ENCODE data around the gene NTM. TPM values are rescaled to one million over a fixed set of nuclear protein-coding genes. Genes with fewer than 3 reads are reported as not detected.

NTM gene
- total RNA-seq, 4 donors from 2014 or later, result 1.4 to 2.8 (median 1.7) TPM

DNA sequence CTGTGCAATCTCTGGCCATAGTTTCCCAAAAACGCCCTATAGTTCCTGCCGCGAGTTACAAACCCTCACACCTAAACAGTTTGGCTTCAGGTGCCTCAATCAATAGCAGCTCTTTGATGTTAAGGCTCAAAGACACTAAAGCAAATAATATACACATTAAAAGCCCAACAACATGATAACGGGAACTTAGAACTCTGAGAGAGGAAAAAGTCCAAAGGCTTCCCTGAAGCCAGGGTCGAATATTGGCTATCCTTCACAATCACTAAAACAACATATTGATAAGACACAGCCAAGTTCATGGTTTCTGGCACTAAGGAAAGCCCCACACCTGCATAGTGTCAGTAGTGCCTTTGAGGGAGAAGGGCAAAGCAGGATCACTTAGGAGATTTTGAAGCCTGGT, 54.9 kb downstream of the NTM start:
- no peaks in the 10 kb centered on the region for H3K9me3 ChIP-seq
- no peak for DNase-seq
- H3K4me3 ChIP-seq, result no peak overlapping the region
- H3K36me3 ChIP-seq, result no peaks in the 10 kb centered on the region
- H3K27me3 ChIP-seq, result no peaks in the 10 kb centered on the region
- no peak for TF ChIP-seq POLR2A (IDR thresholded peaks at IDR 0.05)
- TF ChIP-seq, protein P1, sequence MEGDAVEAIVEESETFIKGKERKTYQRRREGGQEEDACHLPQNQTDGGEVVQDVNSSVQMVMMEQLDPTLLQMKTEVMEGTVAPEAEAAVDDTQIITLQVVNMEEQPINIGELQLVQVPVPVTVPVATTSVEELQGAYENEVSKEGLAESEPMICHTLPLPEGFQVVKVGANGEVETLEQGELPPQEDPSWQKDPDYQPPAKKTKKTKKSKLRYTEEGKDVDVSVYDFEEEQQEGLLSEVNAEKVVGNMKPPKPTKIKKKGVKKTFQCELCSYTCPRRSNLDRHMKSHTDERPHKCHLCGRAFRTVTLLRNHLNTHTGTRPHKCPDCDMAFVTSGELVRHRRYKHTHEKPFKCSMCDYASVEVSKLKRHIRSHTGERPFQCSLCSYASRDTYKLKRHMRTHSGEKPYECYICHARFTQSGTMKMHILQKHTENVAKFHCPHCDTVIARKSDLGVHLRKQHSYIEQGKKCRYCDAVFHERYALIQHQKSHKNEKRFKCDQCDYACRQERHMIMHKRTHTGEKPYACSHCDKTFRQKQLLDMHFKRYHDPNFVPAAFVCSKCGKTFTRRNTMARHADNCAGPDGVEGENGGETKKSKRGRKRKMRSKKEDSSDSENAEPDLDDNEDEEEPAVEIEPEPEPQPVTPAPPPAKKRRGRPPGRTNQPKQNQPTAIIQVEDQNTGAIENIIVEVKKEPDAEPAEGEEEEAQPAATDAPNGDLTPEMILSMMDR (IDR thresholded peaks at IDR 0.05), result no peak
- no peak overlapping the region for H3K27ac ChIP-seq
- H3K4me1 ChIP-seq, result no peaks in the 10 kb centered on the region

DNA sequence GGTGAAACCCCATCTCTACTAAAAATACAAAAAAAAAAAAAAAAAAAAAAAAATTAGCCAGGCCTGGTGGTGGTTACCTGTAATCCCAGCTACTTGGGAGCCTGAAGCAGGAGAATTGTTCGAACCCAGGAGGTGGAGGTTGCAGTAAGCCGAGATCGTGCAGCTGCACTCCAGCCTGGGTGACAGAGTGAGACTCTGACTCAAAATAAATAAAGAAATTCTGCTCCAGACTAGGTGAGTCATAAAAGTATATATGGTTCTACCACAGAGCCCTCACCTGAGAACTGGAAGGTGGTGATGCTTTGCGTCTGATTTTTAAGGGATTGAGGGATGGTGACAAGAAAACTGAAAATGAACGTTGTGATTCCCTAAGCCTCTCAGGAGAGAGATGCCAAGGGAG, 58.4 kb downstream of the NTM start:
- Histone ChIP-seq H3K4me1 (no peaks in the 10 kb centered on the region), H3K27ac (no peak overlapping the region), H3K9me3 (no peaks in the 10 kb centered on the region), H3K4me3 (no peak overlapping the region), H3K27me3 (no peaks in the 10 kb centered on the region), H3K36me3 (no peaks in the 10 kb centered on the region)
- TF ChIP-seq POLR2A (IDR thresholded peaks at IDR 0.05), result no peak
- TF ChIP-seq, protein P1 (IDR thresholded peaks at IDR 0.05), result no peak
- DNase-seq, result no peak

DNA sequence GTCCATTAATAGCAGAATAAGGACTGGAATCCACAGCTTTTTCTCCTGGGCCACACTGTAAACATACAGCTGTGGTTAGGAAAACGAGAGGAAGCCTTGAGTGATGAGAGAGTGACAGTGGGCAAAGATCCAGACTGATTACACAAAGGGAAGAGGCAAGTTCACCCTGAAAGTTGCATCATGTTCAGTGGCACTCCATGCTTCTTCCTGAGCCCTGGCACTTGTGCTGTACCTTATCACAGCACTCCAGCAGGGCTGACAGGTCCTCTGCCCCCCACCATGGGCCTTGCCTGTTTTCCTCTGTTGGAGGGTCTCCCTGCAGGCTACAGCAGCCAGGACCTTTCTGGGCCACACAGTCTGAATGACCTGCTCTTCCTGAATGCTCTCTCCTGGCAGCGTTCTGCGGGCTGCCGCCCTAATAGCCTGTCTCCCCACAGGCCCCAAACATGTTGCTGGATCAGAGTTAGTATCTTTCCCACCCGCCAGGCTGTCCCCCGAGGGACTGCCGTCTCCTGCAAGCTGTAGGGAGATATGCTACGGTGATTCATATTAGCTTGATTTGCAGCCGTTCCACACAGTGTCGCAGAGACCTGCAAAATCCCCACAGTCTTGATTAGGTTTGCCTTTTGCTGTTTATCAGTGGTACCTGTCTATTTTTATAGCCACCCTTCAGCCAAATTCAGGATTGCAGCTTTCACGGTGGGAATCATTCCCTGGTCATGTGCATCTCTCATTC, 60.2 kb downstream of the NTM start:
- Histone ChIP-seq H3K4me1 (no peaks in the 10 kb centered on the region), H3K36me3 (no peaks in the 10 kb centered on the region), H3K27ac (no peak overlapping the region), H3K27me3 (no peaks in the 10 kb centered on the region), H3K9me3 (no peaks in the 10 kb centered on the region), H3K4me3 (no peak overlapping the region)
- DNase-seq, result no peak
- TF ChIP-seq POLR2A (IDR thresholded peaks at IDR 0.05), result no peak
- TF ChIP-seq, protein P1 (IDR thresholded peaks at IDR 0.05), result no peak

DNA sequence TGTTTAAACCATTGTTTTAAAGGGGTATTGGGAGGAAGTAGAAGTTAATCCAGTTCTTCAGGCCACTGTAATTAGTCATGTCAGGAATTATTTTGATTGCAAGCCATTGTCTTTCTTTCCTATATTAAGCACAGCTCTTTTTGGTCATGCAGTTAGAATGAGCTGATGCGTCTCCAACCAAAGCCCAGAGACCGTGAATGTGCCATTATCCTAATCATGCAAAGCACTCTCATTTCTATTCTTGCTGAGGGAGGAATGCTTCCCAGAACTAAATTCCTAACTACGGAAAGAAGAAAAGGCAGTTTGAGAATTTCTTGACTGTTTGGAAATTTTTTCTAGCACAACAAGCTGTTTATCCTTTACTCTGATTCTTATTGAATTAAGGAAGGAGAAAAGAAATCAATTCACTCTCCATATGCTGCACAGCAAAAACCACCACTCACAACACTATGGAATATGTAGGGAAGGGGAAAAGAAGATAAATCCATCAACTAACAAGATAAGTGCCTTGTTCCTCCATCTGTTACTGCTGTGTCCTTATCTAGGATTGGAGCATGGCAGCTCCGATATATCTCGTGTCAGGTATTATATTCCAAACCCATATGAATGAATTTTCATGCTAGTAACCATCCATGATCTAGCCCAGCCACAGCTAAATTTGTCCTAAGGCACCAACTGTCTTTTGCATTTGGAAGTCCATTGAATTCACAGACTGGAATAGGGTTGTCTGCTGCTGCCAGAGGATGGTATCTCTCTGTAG, 70.8 kb downstream of the NTM start:
- no peaks in the 10 kb centered on the region for H3K4me1 ChIP-seq
- H3K27me3 ChIP-seq, result no peaks in the 10 kb centered on the region
- no peak overlapping the region for H3K4me3 ChIP-seq
- TF ChIP-seq, protein P1 (IDR thresholded peaks at IDR 0.05), result no peak
- TF ChIP-seq POLR2A (IDR thresholded peaks at IDR 0.05), result no peak
- H3K9me3 ChIP-seq, result peaks cover 0 to 5% (median 0%) of the 10 kb centered on the region in 4 donors
- no peak for DNase-seq
- H3K27ac ChIP-seq, result no peak overlapping the region
- no peaks in the 10 kb centered on the region for H3K36me3 ChIP-seq

DNA sequence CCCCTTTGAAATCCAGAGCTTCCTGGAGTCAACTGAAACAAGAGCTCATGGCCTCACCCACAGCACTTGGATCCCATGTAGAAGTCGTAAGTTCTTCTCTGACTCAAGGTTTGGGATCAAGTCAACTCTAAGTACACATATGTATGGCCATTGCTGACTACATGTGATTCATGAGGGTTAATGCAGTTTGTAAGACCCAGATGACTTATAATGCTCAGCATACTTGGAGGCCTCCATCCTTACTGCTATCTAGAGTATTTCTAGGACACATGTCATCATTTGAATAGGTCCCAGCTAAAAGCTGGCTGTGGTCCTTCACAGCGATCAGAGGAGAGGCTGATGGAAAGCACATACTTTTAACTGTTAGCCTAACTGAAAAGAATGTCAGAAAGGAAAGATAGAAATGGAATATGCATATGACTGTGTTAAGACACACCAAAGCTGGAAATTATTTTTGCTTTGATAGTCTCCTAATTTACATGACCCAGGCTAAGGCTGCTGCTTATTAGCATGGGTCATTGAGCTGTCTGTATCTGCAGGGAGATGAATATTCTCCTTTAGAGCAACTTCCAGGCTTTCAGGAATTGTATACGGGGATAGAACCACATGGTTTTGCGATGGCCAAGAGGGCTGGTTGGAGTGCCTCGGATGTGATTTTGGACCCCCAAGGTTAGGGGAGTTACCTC, 76.3 kb downstream of the NTM start:
- Histone ChIP-seq H3K4me3 (no peak overlapping the region), H3K9me3 (no peaks in the 10 kb centered on the region), H3K4me1 (no peaks in the 10 kb centered on the region), H3K36me3 (no peaks in the 10 kb centered on the region), H3K27ac (no peak overlapping the region), H3K27me3 (no peaks in the 10 kb centered on the region)
- TF ChIP-seq POLR2A (IDR thresholded peaks at IDR 0.05), result no peak
- TF ChIP-seq, protein P1 (IDR thresholded peaks at IDR 0.05), result no peak
- DNase-seq, result no peak

All from Peyer's patch (tissue), 4 donors.